H1 (cell line): ENCODE measurements around the gene MAPK9. TPM values are rescaled to one million over a fixed set of nuclear protein-coding genes. Genes with fewer than 3 reads are reported as not detected.

Source experiments
- CTCF ChIA-PET: fragments of 300-600 bp; sonication (Branson Sonifier 250); formaldehyde crosslinking; loops from one replicate; lab custom pipeline; 2021; ENCODE audit not compliant: partially characterized antibody; lab: Charles Lee
- POLR2A ChIA-PET: fragments of 300-600 bp; sonication (Branson Sonifier 250); formaldehyde crosslinking; loops from one replicate; lab custom pipeline; 2021; ENCODE audit warnings: inconsistent platforms; ENCODE audit not compliant: partially characterized antibody; lab: Charles Lee
- DNase-seq, 2 experiments: peaks; one replicate each; pipeline versions ENCODE4 v3.0.0 to v3.0.0-alpha.2; 2010 to 2022; ENCODE audit warnings: low spot score in 2 of 2, low read depth in 1 of 2, mixed read lengths in 1 of 2
- FAIRE-seq: peaks from 2 replicates; lab custom pipeline; 2011; peaks lifted over from hg19 to GRCh38; lab: Jason Lieb, UNC
- H2AFZ ChIP-seq: 2 replicates; pipeline ENCODE4 v1.8.1; 2012; ENCODE audit warnings: low read length, inconsistent platforms
- H2AK5ac ChIP-seq: 2 replicates; pipeline ENCODE4 v1.6.1; 2013; ENCODE audit warnings: low read depth, low read length
- H2BK120ac ChIP-seq: replicated peaks from 2 replicates; pipeline ENCODE3; 2013; ENCODE audit warnings: low read depth, low read length, inconsistent platforms
- H2BK12ac ChIP-seq: 2 replicates; pipeline ENCODE4 v1.6.1; 2013; ENCODE audit warnings: low read depth, low read length
- H2BK15ac ChIP-seq: 2 replicates; pipeline ENCODE4 v1.6.1; 2013; ENCODE audit warnings: low read length
- H2BK20ac ChIP-seq: 2 replicates; pipeline ENCODE4 v1.6.1; 2013; ENCODE audit warnings: low read length
- H2BK5ac ChIP-seq: 2 replicates; pipeline ENCODE4 v1.6.1; 2013; ENCODE audit warnings: low read depth, low read length
- H3K14ac ChIP-seq: 2 replicates; pipeline ENCODE4 v1.6.1; 2013; ENCODE audit warnings: inconsistent platforms; ENCODE audit not compliant: insufficient read length
- H3K18ac ChIP-seq: 2 replicates; pipeline ENCODE4 v1.6.1; 2013; ENCODE audit warnings: low read length; ENCODE audit errors: extremely low read depth
- H3K23ac ChIP-seq: 2 replicates; pipeline ENCODE4 v1.6.1; 2013; ENCODE audit warnings: inconsistent platforms; ENCODE audit not compliant: insufficient read length
- H3K23me2 ChIP-seq: 2 replicates; pipeline ENCODE4 v1.6.1; 2013; ENCODE audit warnings: low read depth, low read length
- H3K27ac ChIP-seq: 2 replicates; pipeline ENCODE4 v1.6.1; 2011; ENCODE audit warnings: low read depth, low read length, inconsistent platforms
- H3K27me3 ChIP-seq, 4 experiments: replicated peaks in 1 of 4; 1 replicate in 1 of 4; 2 replicates in 3 of 4; pipeline versions ENCODE4 v1.6.1 to v1.8.1; 2011 to 2013; ENCODE audit warnings: low read length in 3 of 4, mild to moderate bottlenecking in 3 of 4, inconsistent platforms in 2 of 4, mixed read lengths in 2 of 4, moderate library complexity in 1 of 4; ENCODE audit not compliant: control insufficient read depth in 3 of 4, insufficient read depth in 3 of 4; ENCODE audit errors: extremely low read depth in 1 of 4
- H3K36me3 ChIP-seq, 4 experiments: 2 replicates each; pipeline versions ENCODE4 v1.6.1 to v1.8.1; 2011 to 2013; ENCODE audit warnings: mild to moderate bottlenecking in 4 of 4, low read length in 3 of 4, moderate library complexity in 2 of 4, control low read depth in 1 of 4, inconsistent platforms in 1 of 4; ENCODE audit not compliant: insufficient read depth in 4 of 4, control insufficient read depth in 2 of 4
- H3K4ac ChIP-seq: replicated peaks from 2 replicates; pipeline ENCODE3; 2013; ENCODE audit warnings: low read length, low read depth, mixed read lengths, inconsistent platforms; ENCODE audit not compliant: insufficient read length
- H3K4me1 ChIP-seq, 4 experiments: replicated peaks in 1 of 4; 1 replicate in 1 of 4; 2 replicates in 3 of 4; pipeline versions ENCODE4 v1.6.1 to v1.8.1; 2011 to 2013; ENCODE audit warnings: low read length in 3 of 4, inconsistent platforms in 2 of 4, mixed read lengths in 1 of 4; ENCODE audit not compliant: insufficient read depth in 4 of 4, control insufficient read depth in 3 of 4
- H3K4me2 ChIP-seq, 2 experiments: 2 replicates each; pipeline versions ENCODE4 v1.6.1 to v1.8.1; 2011 to 2013; ENCODE audit warnings: low read depth in 2 of 2, low read length in 2 of 2, control low read depth in 1 of 2, inconsistent platforms in 1 of 2, mild to moderate bottlenecking in 1 of 2; ENCODE audit not compliant: insufficient read depth in 1 of 2
- H3K4me3 ChIP-seq, 4 experiments: fragments of 200-600, 300-600 bp in 1 of 4; sonication (generic), shearing (Covaris generic), sonication (Bioruptor Twin) in 1 of 4; 2 replicates each; pipeline versions ENCODE4 v1.5.1 to v1.8.1; 2011 to 2016; ENCODE audit warnings: low read length in 4 of 4, low read depth in 3 of 4, control low read depth in 2 of 4, inconsistent platforms in 2 of 4, mild to moderate bottlenecking in 2 of 4, mixed read lengths in 1 of 4, moderate library complexity in 1 of 4; ENCODE audit not compliant: insufficient read depth in 2 of 4; ENCODE audit errors: extremely low read depth in 1 of 4
- H3K56ac ChIP-seq: replicated peaks from 2 replicates; pipeline ENCODE3; 2013; ENCODE audit warnings: low read depth, mild to moderate bottlenecking, mixed read lengths, low read length, inconsistent platforms; ENCODE audit not compliant: insufficient read length
- H3K79me1 ChIP-seq: 2 replicates; pipeline ENCODE4 v1.6.1; 2013; ENCODE audit warnings: low read depth, low read length, control low read depth
- H3K79me2 ChIP-seq, 2 experiments: 2 replicates each; pipeline versions ENCODE4 v1.6.1 to v1.8.1; 2012 to 2013; ENCODE audit warnings: low read length in 2 of 2, mild to moderate bottlenecking in 2 of 2, inconsistent platforms in 1 of 2; ENCODE audit not compliant: insufficient read depth in 2 of 2, control insufficient read depth in 1 of 2
- H3K9ac ChIP-seq, 4 experiments: replicated peaks in 1 of 4; 1 replicate in 1 of 4; 2 replicates in 3 of 4; pipeline versions ENCODE4 v1.6.1 to v1.8.1; 2011 to 2013; ENCODE audit warnings: low read depth in 3 of 4, low read length in 3 of 4, control low read depth in 2 of 4, mild to moderate bottlenecking in 2 of 4, moderate library complexity in 2 of 4, inconsistent platforms in 1 of 4; ENCODE audit errors: extremely low read depth in 1 of 4
- H3K9me3 ChIP-seq, 2 experiments: 2 replicates each; pipeline versions ENCODE4 v1.6.1 to v1.8.1; 2012 to 2013; ENCODE audit warnings: mild to moderate bottlenecking in 2 of 2, moderate library complexity in 2 of 2, control low read depth in 1 of 2, inconsistent platforms in 1 of 2, low read depth in 1 of 2, low read length in 1 of 2, mixed read lengths in 1 of 2; ENCODE audit not compliant: insufficient read depth in 2 of 2
- H4K20me1 ChIP-seq, 2 experiments: replicated peaks in 1 of 2; 2 replicates each; pipeline versions ENCODE3 to v1.8.1; 2011 to 2013; ENCODE audit warnings: inconsistent platforms in 2 of 2, low read length in 2 of 2, mild to moderate bottlenecking in 1 of 2; ENCODE audit not compliant: insufficient read depth in 2 of 2, control insufficient read depth in 1 of 2
- H4K5ac ChIP-seq: 2 replicates; pipeline ENCODE4 v1.6.1; 2013; ENCODE audit warnings: low read length, low read depth, mixed read lengths, inconsistent platforms; ENCODE audit not compliant: insufficient read length
- H4K8ac ChIP-seq: 2 replicates; pipeline ENCODE4 v1.8.0; 2013; ENCODE audit warnings: mild to moderate bottlenecking, moderate library complexity, low read length, inconsistent platforms; ENCODE audit not compliant: insufficient read depth; ENCODE audit errors: extremely low read depth
- H4K91ac ChIP-seq: replicated peaks from 2 replicates; pipeline ENCODE3; 2013; ENCODE audit warnings: low read length, mixed read lengths, inconsistent platforms; ENCODE audit not compliant: insufficient read length
- BCL11A ChIP-seq, 2 experiments: IDR thresholded peaks; one replicate each; pipeline ENCODE4 v1.6.1; 2011; ENCODE audit warnings: low read depth in 2 of 2, low read length in 2 of 2, mild to moderate bottlenecking in 2 of 2
- BRCA1 ChIP-seq: IDR thresholded peaks from 2 replicates; pipeline ENCODE4 v1.6.1; 2012; ENCODE audit warnings: low read depth, low read length, improper control_type of control experiment
- CHD2 ChIP-seq: IDR thresholded peaks from 2 replicates; pipeline ENCODE4 v1.6.1; 2012; ENCODE audit warnings: low read length, improper control_type of control experiment
- CTBP2 ChIP-seq: IDR thresholded peaks from 2 replicates; pipeline ENCODE4 v1.7.0; 2011; ENCODE audit warnings: borderline replicate concordance, mild to moderate bottlenecking, moderate library complexity, mixed read lengths, low read length; ENCODE audit not compliant: insufficient read depth, insufficient read length
- EZH2 ChIP-seq: fragments of 200-600 bp; sonication (generic); IDR thresholded peaks from 2 replicates; pipeline ENCODE4 v1.7.1; 2012; ENCODE audit warnings: low read depth, mild to moderate bottlenecking, moderate library complexity, low read length, inconsistent platforms; ENCODE audit not compliant: severe bottlenecking
- GABPA ChIP-seq: IDR thresholded peaks from 2 replicates; pipeline ENCODE4 v1.6.1; 2011; ENCODE audit warnings: mild to moderate bottlenecking, low read length, moderate library complexity, borderline replicate concordance; ENCODE audit not compliant: insufficient read depth
- KDM4A ChIP-seq: IDR thresholded peaks from one replicate; pipeline ENCODE4 v1.7.1; 2012; ENCODE audit warnings: low read depth, mild to moderate bottlenecking, moderate library complexity, low read length, inconsistent platforms; ENCODE audit not compliant: severe bottlenecking
- RFX5 ChIP-seq: IDR thresholded peaks from 2 replicates; pipeline ENCODE4 v1.6.1; 2011; ENCODE audit warnings: low read depth, low read length, improper control_type of control experiment, borderline replicate concordance
- RXRA ChIP-seq: IDR thresholded peaks from 2 replicates; pipeline ENCODE4 v1.6.1; 2011; ENCODE audit warnings: low read depth, mild to moderate bottlenecking, low read length, moderate library complexity; ENCODE audit not compliant: insufficient read depth
- SIRT6 ChIP-seq: IDR thresholded peaks from one replicate; pipeline ENCODE4 v1.7.1; 2012; ENCODE audit warnings: low read length, inconsistent platforms
- SP1 ChIP-seq: IDR thresholded peaks from 2 replicates; pipeline ENCODE4 v1.6.1; 2011; ENCODE audit warnings: low read depth, low read length
- SP4 ChIP-seq: IDR thresholded peaks from 2 replicates; pipeline ENCODE4 v1.6.1; 2012; ENCODE audit warnings: low read length, inconsistent platforms
- SRF ChIP-seq: IDR thresholded peaks from 2 replicates; pipeline ENCODE4 v1.6.1; 2011; ENCODE audit warnings: mild to moderate bottlenecking, low read depth, low read length, moderate library complexity
- SUZ12 ChIP-seq: fragments of 200-600 bp; sonication (generic); IDR thresholded peaks from 2 replicates; pipeline ENCODE4 v1.6.1; 2012; ENCODE audit warnings: mild to moderate bottlenecking, inconsistent platforms, low read length, moderate library complexity, mixed read lengths
- TAF7 ChIP-seq: optimal IDR thresholded peaks from 2 replicates; pipeline ENCODE3; 2011; ENCODE audit warnings: low read depth, mild to moderate bottlenecking, inconsistent platforms, low read length, moderate library complexity, borderline replicate concordance
- TBP ChIP-seq: IDR thresholded peaks from 2 replicates; pipeline ENCODE4 v1.6.1; 2011; ENCODE audit warnings: low read depth, low read length, improper control_type of control experiment
- WGBS, 2 experiments: shearing (Covaris generic) in 1 of 2; methylation state at CpG; one replicate each; pipeline versions ENCODE4 v1.1.6 to v1.1.7; 2013 to 2015; ENCODE audit warnings: low lambda C conversion rate in 2 of 2, mixed read lengths in 2 of 2, inconsistent platforms in 1 of 2, low coverage in 1 of 2, missing lambda C conversion rate in 1 of 2; ENCODE audit not compliant: insufficient replicate concordance in 2 of 2, insufficient coverage in 1 of 2, insufficient read length in 1 of 2; ENCODE audit errors: extremely low coverage in 1 of 2, missing lambda C conversion rate in 1 of 2; 5-methylcytosine and 5-hydroxymethylcytosine counted together
- polyA plus RNA-seq, 7 experiments: library from polyadenylated mRNA; depleted of rRNA in 3 of 7; stranded (reverse) in 5 of 7; unstranded in 2 of 7; fragments of >200 nt in 5 of 7; fragments of 200-250 nt in 2 of 7; gene quantifications; 1 replicate in 5 of 7; 2 replicates in 1 of 7; 4 replicates in 1 of 7; pipeline versions ENCODE4 v1.2.1 to v1.2.3, GENCODE V29; 2011 to 2013; ENCODE audit warnings: missing spikeins in 2 of 7, mixed read lengths in 2 of 7
- total RNA-seq: library from RNA; stranded (reverse); fragmentation: NEBNext Ultra II Directional; extraction: Animal tissue kit (Norgen Biotek cat#: 25700); gene quantifications from 2 replicates; pipeline ENCODE4 v1.2.1, GENCODE V29; 2021

Gene MAPK9
- total and polyA plus RNA-seq, 2 of the 8 experiments (the other 6 are each of a cell fraction or from before 2014, with no cell fraction given) = 22.3 to 43.7 TPM

DNA sequence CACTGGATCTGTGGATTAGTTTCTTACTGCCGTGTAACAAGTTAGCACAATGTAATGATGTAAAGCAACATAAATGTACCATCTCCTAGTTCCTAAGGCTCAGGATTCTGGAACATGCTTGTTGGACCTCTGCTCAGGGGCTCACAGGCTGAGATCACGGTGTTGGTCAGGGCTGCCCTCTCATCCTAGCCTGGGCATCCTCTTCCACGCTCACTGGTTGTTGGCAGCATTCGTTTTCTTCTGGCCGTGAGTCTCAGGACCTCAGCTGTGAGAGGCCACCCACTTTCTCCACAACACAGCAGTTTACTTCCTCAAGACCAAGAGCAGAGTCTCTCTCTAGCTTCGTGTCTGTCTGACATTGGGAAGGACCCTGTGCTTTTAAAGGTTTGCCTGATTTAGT is 100.2 kb downstream of the MAPK9 start:
- H2BK12ac ChIP-seq = no peak overlapping the region
- no peak overlapping the region for H4K5ac ChIP-seq
- no peak overlapping the region for H3K56ac ChIP-seq
- no peak for DNase-seq
- H2AK5ac ChIP-seq = no peak overlapping the region
- no peak overlapping the region for H3K23ac ChIP-seq
- ChIA-PET CTCF (interaction anchor here (0.9 kb wide), 1 partner anchor 236 kb away, joined by 3 read pairs; no protein-coding TSS in a partner anchor), POLR2A (no interaction called here)
- no peak overlapping the region for H3K4me2 ChIP-seq
- no peaks in the 10 kb centered on the region for H3K27me3 ChIP-seq
- no peak overlapping the region for H4K91ac ChIP-seq
- H3K27ac ChIP-seq = no peak overlapping the region
- no peak overlapping the region for H3K4me3 ChIP-seq
- no peaks in the 10 kb centered on the region for H3K4me1 ChIP-seq
- no peak overlapping the region for H2BK120ac ChIP-seq
- H2BK20ac ChIP-seq = no peak overlapping the region
- H2BK15ac ChIP-seq = no peak overlapping the region
- H2BK5ac ChIP-seq = no peak overlapping the region
- no peaks in the 10 kb centered on the region for H3K79me2 ChIP-seq
- no peaks in the 10 kb centered on the region for H4K20me1 ChIP-seq
- H3K23me2 ChIP-seq = no peaks in the 10 kb centered on the region
- H2AFZ ChIP-seq = no peak overlapping the region
- H3K36me3 ChIP-seq = no peaks in the 10 kb centered on the region
- H3K4ac ChIP-seq = no peak overlapping the region
- WGBS, 2 experiments = 66% methylated on average over 6 of the region's 6 CpGs; no CpG with 5 or more reads in 1 of the 2 experiments
- H3K9ac ChIP-seq = no peak overlapping the region
- no peaks in the 10 kb centered on the region for H3K79me1 ChIP-seq
- H3K18ac ChIP-seq = no peak overlapping the region
- H3K14ac ChIP-seq = no peak overlapping the region
- H3K9me3 ChIP-seq = no peaks in the 10 kb centered on the region
- H4K8ac ChIP-seq = no peak overlapping the region
- FAIRE-seq = no peak
- no peak for TF ChIP-seq BCL11A (IDR thresholded peaks at IDR 0.05; ENCODE audit: low read depth in 2 of 2, low read length in 2 of 2)
- no peak for TF ChIP-seq SP4
- TF ChIP-seq CTBP2 = no peak
- no peak for TF ChIP-seq SRF
- no peak for TF ChIP-seq SIRT6
- TF ChIP-seq KDM4A = no peak
- no peak for TF ChIP-seq TAF7
- TF ChIP-seq SP1 = no peak
- TF ChIP-seq BRCA1 = no peak
- no peak for TF ChIP-seq RXRA
- no peak for TF ChIP-seq CHD2
- TF ChIP-seq RFX5 = no peak
- TF ChIP-seq SUZ12 = no peak
- TF ChIP-seq GABPA = no peak
- TF ChIP-seq TBP = no peak
- no peak for TF ChIP-seq EZH2
